NCI-H1436 (cell line): Measurements from ENCODE around the gene WDSUB1.

Source experiments
- DNase-seq: peaks from one replicate; lab custom pipeline; 2025; lab: John Stamatoyannopoulos, UW

WDSUB1 gene

DNA sequence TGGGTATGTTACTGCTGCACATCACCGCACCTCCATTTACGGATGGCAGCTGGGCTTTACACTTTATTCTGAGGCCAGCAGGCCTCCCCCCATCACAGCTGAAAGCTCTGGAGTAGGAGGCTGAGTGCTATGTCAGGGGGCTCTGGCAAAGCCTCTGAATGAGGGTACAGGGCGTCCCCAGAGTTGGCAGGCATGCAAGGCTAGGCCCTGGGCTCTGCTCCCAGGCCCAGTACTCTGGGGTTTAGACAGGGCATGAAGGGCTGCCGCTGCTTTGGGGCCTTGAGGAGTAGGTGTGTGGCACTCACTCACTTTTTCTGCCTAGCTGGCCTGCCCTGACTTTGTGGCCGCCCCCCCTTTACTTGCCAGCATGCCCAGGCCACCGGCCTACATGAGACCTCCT is 90.8 kb downstream of the WDSUB1 start:
- DNase-seq, result no peak

- no peak for DNase-seq
Observed at GRCh38 chr2:159194241-159194640, 92.3 kb downstream of the WDSUB1 start.

- no peak for DNase-seq
Observed at GRCh38 chr2:159193791-159194190, 92.7 kb downstream of the WDSUB1 start.

GRCh38 chr2:159192371-159192918 is 94.1 kb downstream of the WDSUB1 start:
- DNase-seq, result no peak

- DNase-seq, result no peak
Observed at GRCh38 chr2:159188449-159188848, 98.1 kb downstream of the WDSUB1 start.

GRCh38 chr2:159187106-159187505 is 99.4 kb downstream of the WDSUB1 start:
- DNase-seq, result no peak

DNA sequence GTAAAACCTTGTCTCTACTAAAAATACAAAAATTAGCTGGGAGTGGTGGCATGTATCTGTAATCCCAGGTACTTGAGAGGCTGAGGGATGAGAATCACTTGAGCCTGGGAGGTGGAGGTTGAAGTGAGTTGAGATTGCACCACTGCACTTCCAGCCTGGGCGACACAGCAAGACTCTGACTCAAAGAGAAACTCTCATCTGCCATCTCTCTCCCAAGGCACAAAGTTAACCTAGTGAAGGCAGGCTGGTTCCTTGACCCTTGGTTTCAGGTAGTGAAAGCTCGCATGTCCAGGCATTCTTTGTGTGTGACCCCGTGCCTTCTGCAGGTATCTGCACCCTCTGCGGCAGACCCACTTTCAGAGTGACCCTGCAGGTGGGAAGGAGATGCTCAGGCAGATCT is 100.0 kb downstream of the WDSUB1 start:
- DNase-seq, result no peak
